ENCODE results near the gene PTPRG. TPM values are rescaled to one million over a fixed set of nuclear protein-coding genes. Genes with fewer than 3 reads are reported as not detected.
A peak's percentile ranks its signal among the peaks of the same experiment; 100 is the strongest.

PTPRG gene
- total RNA-seq, 2 donors from 2014 or later: 23.9 to 31.6 TPM

DNA sequence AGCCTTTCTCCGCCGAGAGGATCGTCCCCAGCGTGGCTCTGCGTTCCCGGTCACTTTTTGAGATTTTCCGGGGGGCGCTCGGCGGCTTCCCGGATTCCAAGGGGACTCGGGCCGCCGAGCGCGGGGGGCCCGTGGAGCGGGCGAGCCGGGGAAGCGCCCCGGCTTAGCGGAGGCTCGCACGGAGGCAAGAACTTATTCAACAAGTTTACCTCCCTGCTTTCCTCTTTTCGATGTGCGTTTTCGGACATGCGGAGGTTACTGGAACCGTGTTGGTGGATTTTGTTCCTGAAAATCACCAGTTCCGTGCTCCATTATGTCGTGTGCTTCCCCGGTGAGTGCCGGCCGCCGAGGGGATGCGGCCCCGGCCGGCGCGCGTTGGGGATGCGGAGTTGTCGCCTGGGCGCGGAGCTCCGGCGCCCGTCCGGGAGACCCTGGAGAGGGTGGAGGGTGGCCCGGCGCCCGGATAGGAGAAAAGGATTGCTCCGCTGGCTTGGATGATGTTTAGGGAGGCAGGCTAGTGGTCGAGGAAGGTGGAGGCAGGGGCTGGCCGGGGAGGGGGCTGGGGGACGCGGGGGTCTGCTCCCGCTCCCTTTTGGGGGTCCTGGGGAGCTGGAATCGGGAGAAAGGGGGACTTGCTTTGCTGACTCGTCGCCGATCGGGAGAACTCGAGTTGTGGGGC, 810 bp downstream of the PTPRG start:
- peaks cover 26% of the 10 kb centered on the region for H3K4me1 ChIP-seq
- peak overlapping the region; percentile 68 to 96 (median 93) for H3K27ac ChIP-seq
- no peaks in the 10 kb centered on the region for H3K36me3 ChIP-seq (replicated peaks in 1 of 2; ENCODE audit: insufficient read depth in 1 of 2, low read depth in 2 of 2)
- peak overlapping the region; percentile 57 to 89 for H3K4me3 ChIP-seq
- H3K9me3 ChIP-seq: peaks cover 0 to 7% (median 0%) of the 10 kb centered on the region in 3 donors
- ATAC-seq: no peak
- no peaks in the 10 kb centered on the region for H3K27me3 ChIP-seq
- peak in 3 of 4 donors; percentile 20 to 28 (median 23) for DNase-seq
- intact Hi-C loops (cut with DNase I): no loop called here
- 0% methylated on average over 2 to 65 of the region's 65 CpGs for WGBS, 2 donors
- no peak for TF ChIP-seq POLR2A (IDR thresholded peaks at IDR 0.05)
- TF ChIP-seq CTCF (IDR thresholded peaks at IDR 0.05): no peak

- intact Hi-C loops (cut with DNase I): no loop called here
- H3K36me3 ChIP-seq (replicated peaks in 1 of 2; ENCODE audit: insufficient read depth in 1 of 2, low read depth in 2 of 2): no peaks in the 10 kb centered on the region
- TF ChIP-seq CTCF (IDR thresholded peaks at IDR 0.05) (no peak), POLR2A (IDR thresholded peaks at IDR 0.05) (peak in 1 of 3 donors; percentile 14)
- DNase-seq (peak in 3 of 4 donors; percentile 39 to 40 (median 40)), ATAC-seq (no peak)
- H3K27me3 ChIP-seq: no peaks in the 10 kb centered on the region
- H3K4me1 ChIP-seq: peaks cover 26% of the 10 kb centered on the region
- peak overlapping the region; percentile 57 to 89 for H3K4me3 ChIP-seq
- WGBS, 2 donors: 1% methylated on average over 17 to 38 of the region's 44 CpGs
- peaks cover 0 to 7% (median 0%) of the 10 kb centered on the region in 3 donors for H3K9me3 ChIP-seq
- H3K27ac ChIP-seq: peak overlapping the region in 3 of 4 donors; percentile 92 to 96 (median 94)
These were observed 1.4 kb downstream of the PTPRG start for GRCh38 chr3:61562721-61563312.

- 28 to 32% methylated on average over 47 to 51 of the region's 52 CpGs for WGBS, 2 donors
- H3K36me3 ChIP-seq (replicated peaks in 1 of 2; ENCODE audit: insufficient read depth in 1 of 2, low read depth in 2 of 2): no peaks in the 10 kb centered on the region
- peak overlapping the region; percentile 57 to 89 for H3K4me3 ChIP-seq
- peaks cover 26% of the 10 kb centered on the region for H3K4me1 ChIP-seq
- DNase-seq: peak in 2 of 4 donors; percentile 13 to 20
- TF ChIP-seq CTCF (IDR thresholded peaks at IDR 0.05) (no peak), POLR2A (IDR thresholded peaks at IDR 0.05) (no peak)
- no peak for ATAC-seq
- H3K27ac ChIP-seq: peak overlapping the region in 2 of 4 donors; percentile 8 to 96
- H3K9me3 ChIP-seq: peaks cover 0 to 2% (median 0%) of the 10 kb centered on the region in 3 donors
- intact Hi-C loops (cut with DNase I): no loop called here
- H3K27me3 ChIP-seq: no peaks in the 10 kb centered on the region
These were observed 2.2 kb downstream of the PTPRG start for GRCh38 chr3:61563313-61564271.

DNA sequence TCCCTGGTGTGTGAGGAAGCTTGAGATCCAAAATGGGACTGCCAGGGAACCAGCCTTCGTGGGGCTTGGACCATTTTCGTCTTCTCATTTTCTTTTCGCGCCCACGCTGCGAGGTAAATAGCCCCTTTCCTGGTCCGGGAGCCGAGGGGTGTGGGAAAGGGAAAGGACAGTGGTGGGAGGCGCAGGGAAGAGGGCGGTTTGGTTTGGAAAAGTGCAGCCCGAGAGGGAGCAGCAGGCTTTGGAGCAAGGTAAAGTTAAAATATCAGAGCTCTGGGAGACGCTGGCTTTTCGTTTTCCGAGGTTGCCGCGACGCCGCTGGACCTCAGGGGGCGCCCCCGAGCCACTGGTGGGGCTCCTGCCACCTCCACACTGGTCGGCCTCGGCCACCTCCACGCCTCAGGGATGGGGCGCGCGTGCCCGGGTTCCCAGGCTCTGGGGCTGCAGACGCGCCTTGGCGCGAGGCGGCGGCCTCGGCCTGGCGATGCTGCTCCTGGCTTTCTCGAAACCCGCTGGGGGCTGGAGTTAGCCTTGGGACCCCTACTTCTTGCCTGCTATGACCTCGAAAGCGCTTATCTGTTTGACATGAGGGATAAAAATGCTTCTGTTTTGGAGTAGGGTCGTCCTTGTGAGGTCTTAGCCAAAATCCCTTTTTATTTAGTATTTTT, 3.2 kb downstream of the PTPRG start:
- Histone ChIP-seq H3K27ac (no peak overlapping the region), H3K27me3 (no peaks in the 10 kb centered on the region), H3K4me1 (peaks cover 26% of the 10 kb centered on the region), H3K9me3 (no peaks in the 10 kb centered on the region), H3K36me3 (replicated peaks in 1 of 2; ENCODE audit: insufficient read depth in 1 of 2, low read depth in 2 of 2) (no peaks in the 10 kb centered on the region), H3K4me3 (no peak overlapping the region)
- peak; percentile 65 to 82 (median 74) for DNase-seq
- intact Hi-C loops (cut with DNase I): no loop called here
- peak; percentile 14 for ATAC-seq
- WGBS, 2 donors: 18 to 23% methylated on average over 31 to 40 of the region's 40 CpGs
- TF ChIP-seq POLR2A (IDR thresholded peaks at IDR 0.05) (no peak), CTCF (IDR thresholded peaks at IDR 0.05) (peak; percentile 49 to 85 (median 65))

Measured in body of pancreas (tissue), 4 donors.